Measurements from ENCODE around the gene DIP2A. TPM values are rescaled to one million over a fixed set of nuclear protein-coding genes. Genes with fewer than 3 reads are reported as not detected.
"Not testable (repeated sequence)": the region's sequence is repeated elsewhere in the genome, so short reads cannot be mapped to it uniquely, and the experiment has no call there.

Gene DIP2A
- polyA plus RNA-seq, 3 donors, result 4.6 to 55.4 (median 6.1) TPM

- Histone ChIP-seq H3K27me3 (ENCODE audit: control insufficient read depth in 2 of 2, insufficient read depth in 2 of 2, low read length in 2 of 2) (no peaks in the 10 kb centered on the region), H3K9ac (ENCODE audit: insufficient read depth, low read length, poor library complexity, severe bottlenecking) (peak overlapping the region; percentile 47), H3K27ac (ENCODE audit: low read depth in 1 of 2, low read length in 2 of 2) (peak overlapping the region; percentile 34 to 61), H3K4me2 (replicated peaks; ENCODE audit: extremely low read depth, low read length, poor library complexity, severe bottlenecking) (peak overlapping the region; percentile 44), H2AFZ (ENCODE audit: insufficient read depth, low read depth, low read length, poor library complexity, severe bottlenecking) (peak overlapping the region; percentile 69), H3K4me1 (ENCODE audit: control insufficient read depth in 1 of 2, insufficient read depth in 2 of 2, low read length in 2 of 2) (peaks cover 21 to 28% of the 10 kb centered on the region in 2 donors), H3K9me3 (replicated peaks in 1 of 2; ENCODE audit: control insufficient read depth in 1 of 2, insufficient read depth in 1 of 2, low read length in 2 of 2) (no peaks in the 10 kb centered on the region), H3K4me3 (replicated peaks in 1 of 3; ENCODE audit: low read depth in 2 of 3, low read length in 3 of 3) (peak overlapping the region in 2 of 3 experiments; percentile 1 to 48), H4K20me1 (ENCODE audit: insufficient read depth, low read length) (no peaks in the 10 kb centered on the region), H3K79me2 (ENCODE audit: insufficient read depth, low read length) (peaks cover 5% of the 10 kb centered on the region), H3K36me3 (replicated peaks in 1 of 2; ENCODE audit: control insufficient read depth in 1 of 2, insufficient read depth in 2 of 2, low read length in 2 of 2) (peaks cover 44 to 80% of the 10 kb centered on the region in 2 donors)
- WGBS (ENCODE audit: insufficient coverage), result 23% methylated on average over 20 of the region's 22 CpGs
- peak overlapping the region in 6 of 7 donors; percentile 42 to 84 (median 69) for H3K27ac Mint-ChIP-seq
- intact Hi-C loops (cut with micrococcal nuclease), result no loop called here
- peaks cover 63 to 78% of the 10 kb centered on the region in 2 donors for H3K36me3 Mint-ChIP-seq
- H3K9me3 Mint-ChIP-seq, result peaks cover 0 to 3% (median 0%) of the 10 kb centered on the region in 7 donors
- H3K4me3 Mint-ChIP-seq, result peak overlapping the region; percentile 68 to 77
- no peak for TF ChIP-seq CTCF (IDR thresholded peaks at IDR 0.05)
- peaks cover 0 to 5% (median 1%) of the 10 kb centered on the region in 3 donors for H3K27me3 Mint-ChIP-seq (ENCODE audit: low read depth in 3 of 3)
- peak; percentile 15 to 39 (median 37) for DNase-seq
- peaks cover 20% of the 10 kb centered on the region for H3K4me1 Mint-ChIP-seq
Measured at GRCh38 chr21:46431884-46432488, 26.7 kb upstream of the DIP2A start.

DNA sequence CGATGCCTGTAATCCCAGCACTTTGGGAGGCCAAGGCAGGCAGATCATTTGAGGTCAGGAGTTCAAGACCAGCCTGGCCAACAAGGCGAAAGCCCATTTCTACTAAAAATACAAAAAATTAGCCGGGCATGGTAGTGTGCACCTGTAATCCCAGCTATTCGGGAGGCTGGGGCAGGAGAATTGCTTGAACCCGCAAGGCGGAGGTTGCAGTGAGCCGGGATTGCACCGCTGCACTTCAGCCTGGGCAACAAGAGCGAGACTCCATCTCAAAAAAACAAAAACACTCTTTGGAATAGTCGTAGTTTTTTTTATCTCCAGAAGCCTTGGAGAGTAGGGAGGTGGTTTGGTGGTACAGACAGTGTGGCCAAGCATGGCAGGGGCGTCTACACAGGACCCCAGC lies 25.6 kb upstream of the DIP2A start:
- H3K9ac ChIP-seq (ENCODE audit: insufficient read depth, low read length, poor library complexity, severe bottlenecking); H3K4me2 ChIP-seq (replicated peaks; ENCODE audit: extremely low read depth, low read length, poor library complexity, severe bottlenecking); DNase-seq; H2AFZ ChIP-seq (ENCODE audit: insufficient read depth, low read depth, low read length, poor library complexity, severe bottlenecking); H3K27me3 Mint-ChIP-seq (ENCODE audit: low read depth in 3 of 3); H4K20me1 ChIP-seq (ENCODE audit: insufficient read depth, low read length); H3K27ac Mint-ChIP-seq; H3K9me3 Mint-ChIP-seq; intact Hi-C loops (cut with micrococcal nuclease); H3K27ac ChIP-seq (ENCODE audit: low read depth in 1 of 2, low read length in 2 of 2); H3K27me3 ChIP-seq (ENCODE audit: control insufficient read depth in 2 of 2, insufficient read depth in 2 of 2, low read length in 2 of 2); H3K4me3 Mint-ChIP-seq; H3K79me2 ChIP-seq (ENCODE audit: insufficient read depth, low read length); H3K9me3 ChIP-seq (replicated peaks in 1 of 2; ENCODE audit: control insufficient read depth in 1 of 2, insufficient read depth in 1 of 2, low read length in 2 of 2); H3K4me3 ChIP-seq (replicated peaks in 1 of 3; ENCODE audit: low read depth in 2 of 3, low read length in 3 of 3): not testable (repeated sequence)
- WGBS (ENCODE audit: insufficient coverage), result 93% methylated on average over 9 of the region's 11 CpGs
- H3K4me1 ChIP-seq (ENCODE audit: control insufficient read depth in 1 of 2, insufficient read depth in 2 of 2, low read length in 2 of 2), result peaks cover 26 to 31% of the 10 kb centered on the region in 2 donors
- Mint-ChIP-seq H3K36me3 (peaks cover 63 to 80% of the 10 kb centered on the region in 2 donors), H3K4me1 (peaks cover 24% of the 10 kb centered on the region)
- peaks cover 34 to 80% of the 10 kb centered on the region in 2 donors for H3K36me3 ChIP-seq (replicated peaks in 1 of 2; ENCODE audit: control insufficient read depth in 1 of 2, insufficient read depth in 2 of 2, low read length in 2 of 2)
